Measurements from ENCODE around the gene ASXL1.

The ASXL1 gene

DNA sequence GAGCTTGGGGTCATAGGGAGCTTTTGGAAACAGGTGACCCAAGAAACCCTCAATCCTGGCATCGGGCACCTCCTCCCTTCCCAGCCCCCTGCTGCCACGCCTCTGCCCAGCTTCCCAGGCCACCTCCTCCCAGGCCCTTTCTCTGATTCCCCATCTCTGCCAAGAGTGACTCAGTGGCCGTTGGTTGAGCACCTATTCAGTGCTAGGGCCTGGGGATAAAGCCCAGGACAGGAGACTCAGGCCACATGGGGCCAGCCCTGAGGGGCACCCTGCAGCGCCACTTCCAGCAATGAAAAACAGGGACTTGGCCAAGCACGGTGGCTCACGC, 110.1 kb downstream of the ASXL1 start:
- DNase-seq = no peak

DNA sequence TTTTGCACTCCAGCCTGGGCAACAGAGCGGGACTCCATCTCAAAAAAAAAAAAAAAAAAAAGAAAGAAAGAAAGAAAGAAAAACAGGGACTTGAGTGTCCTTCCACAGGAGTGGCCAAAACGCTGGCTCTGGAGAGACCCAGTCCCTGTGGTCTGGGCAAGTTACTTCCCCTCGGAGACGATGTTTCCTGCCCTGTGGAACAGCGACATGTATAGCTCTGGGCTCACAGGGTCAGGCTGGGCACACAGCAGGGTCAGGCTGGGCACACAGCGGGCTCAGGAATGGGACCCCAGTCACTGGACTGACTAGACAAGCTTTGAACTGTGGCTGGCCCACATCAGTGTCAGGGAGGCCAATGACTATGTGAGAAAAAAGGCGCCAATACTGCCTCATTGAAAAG, 110.7 kb downstream of the ASXL1 start:
- DNase-seq = no peak

DNA sequence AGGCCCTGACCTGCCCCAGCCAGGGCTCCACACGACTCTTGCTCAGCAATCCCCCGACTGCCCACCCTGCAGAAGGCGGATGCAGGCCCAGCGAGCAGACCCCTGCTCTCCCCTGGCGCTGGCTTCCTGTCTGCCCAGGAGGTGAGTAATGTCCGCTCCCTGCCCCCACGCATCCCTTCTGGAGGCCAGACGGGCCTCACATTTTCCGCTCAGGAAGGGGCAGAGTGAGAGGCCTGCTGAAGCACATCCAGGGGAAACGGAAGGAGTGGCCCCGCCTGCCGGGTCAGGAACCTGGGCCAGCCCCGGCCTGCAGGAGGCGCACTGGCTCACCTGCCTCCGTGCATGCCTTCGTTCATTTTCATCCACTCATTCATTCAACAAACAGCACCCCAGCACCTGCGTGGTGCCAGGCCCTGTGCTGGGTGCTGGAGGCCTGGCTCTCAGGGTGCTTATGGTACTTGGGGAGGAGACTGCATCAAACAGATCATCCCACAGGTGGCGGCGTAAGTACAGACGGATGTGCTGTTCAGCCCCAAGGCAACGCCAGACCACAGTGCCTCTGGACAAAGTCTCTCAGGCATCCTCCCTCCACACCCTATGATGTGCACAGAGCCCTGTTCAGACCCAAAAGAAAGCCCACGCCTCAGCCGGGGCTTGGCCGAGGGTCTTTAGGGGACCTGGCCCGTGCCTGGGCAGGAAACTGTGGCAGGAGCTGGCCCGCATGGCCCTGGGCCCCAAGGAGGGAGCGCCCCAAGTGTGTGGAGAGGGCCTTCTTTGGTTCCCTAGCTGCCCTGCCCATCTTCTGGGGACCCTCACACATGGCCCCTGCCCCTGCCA, 112.1 kb downstream of the ASXL1 start:
- no peak for DNase-seq

DNA sequence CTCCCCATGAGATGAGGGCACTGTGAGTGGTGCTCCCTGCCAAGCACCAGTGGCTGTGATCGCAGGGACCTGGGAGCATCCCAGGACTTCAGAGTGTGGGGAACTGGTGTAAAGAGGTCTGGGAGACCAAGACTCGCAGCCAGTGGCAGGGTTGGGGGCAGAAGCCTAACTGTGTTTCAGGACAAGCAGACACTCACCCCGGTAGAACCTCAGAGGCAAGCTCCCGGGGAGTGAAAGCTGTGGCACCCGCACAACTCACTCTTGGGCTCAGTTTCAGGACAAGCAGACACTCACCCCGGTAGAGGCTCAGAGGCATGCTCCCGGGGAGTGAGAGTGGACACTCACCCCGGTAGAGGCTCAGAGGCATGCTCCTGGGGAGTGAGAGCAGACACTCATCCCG, 112.8 kb downstream of the ASXL1 start:
- DNase-seq = no peak

DNA sequence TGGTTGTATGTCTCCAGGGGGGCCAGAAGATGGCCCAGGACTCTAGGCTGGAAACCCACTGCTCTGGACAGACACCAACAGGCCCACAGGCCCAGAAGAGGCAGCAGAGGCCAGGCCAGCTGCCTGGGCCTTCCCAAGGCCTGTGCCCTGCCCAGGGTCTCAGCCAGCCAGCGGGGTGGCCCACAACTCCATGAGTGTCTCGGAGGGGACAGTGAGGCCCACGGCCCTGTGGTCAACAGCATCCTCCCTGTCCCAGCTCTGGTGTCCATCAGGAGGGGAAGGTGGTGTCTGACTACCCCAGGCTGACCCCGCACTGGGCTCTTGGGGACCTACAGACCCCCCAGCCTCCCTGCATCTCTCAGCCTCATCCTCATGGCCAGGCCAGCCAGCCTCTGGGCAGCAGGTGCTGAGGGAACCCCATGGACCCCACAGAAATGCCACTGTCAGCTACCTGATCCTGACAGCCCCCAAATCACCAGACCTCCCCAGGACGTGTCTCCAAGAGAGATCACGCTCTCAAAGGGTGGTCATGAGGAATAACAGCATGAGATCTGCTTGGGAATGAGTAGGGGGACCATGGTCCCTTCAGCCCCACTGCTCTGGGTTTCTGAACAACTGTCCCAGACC, 114.6 kb downstream of the ASXL1 start:
- no peak for DNase-seq

DNA sequence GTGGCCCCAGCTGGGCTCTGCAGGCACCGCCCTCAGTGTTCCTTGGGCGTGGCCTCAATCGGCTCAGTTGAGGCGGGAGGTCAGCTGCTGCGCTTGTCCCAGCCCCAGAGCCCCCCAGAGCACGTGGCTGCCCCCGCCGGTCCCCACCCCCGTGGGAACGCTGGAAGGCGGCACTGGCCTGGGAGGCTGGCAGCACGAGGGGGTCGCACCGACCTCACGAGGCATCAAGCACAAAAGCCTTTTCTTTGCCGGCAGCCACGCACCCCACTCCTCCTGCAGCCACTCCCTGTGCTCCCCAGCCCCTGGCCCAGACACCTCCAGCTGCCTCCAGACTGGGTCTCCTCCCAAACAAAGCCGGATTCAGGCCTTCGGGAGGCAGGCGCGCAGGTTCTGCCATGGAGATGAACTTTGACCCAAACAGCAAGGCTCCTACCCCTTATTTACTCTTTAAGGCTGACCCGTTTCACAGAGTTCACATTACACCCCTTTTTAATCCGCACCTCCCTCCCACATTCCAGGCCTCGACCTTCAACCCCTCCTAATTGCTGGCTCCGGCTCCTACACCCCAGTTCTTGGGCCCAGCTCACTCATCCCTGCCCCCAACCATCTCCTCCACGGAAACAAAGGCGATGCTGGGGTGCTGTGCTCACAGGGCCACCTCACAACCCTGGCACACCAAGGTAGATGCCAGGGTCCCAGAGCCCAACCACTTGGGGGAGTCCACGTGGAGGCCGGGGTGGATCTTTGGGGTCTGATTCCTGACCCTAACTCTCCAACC, 115.3 kb downstream of the ASXL1 start:
- DNase-seq = no peak

DNA sequence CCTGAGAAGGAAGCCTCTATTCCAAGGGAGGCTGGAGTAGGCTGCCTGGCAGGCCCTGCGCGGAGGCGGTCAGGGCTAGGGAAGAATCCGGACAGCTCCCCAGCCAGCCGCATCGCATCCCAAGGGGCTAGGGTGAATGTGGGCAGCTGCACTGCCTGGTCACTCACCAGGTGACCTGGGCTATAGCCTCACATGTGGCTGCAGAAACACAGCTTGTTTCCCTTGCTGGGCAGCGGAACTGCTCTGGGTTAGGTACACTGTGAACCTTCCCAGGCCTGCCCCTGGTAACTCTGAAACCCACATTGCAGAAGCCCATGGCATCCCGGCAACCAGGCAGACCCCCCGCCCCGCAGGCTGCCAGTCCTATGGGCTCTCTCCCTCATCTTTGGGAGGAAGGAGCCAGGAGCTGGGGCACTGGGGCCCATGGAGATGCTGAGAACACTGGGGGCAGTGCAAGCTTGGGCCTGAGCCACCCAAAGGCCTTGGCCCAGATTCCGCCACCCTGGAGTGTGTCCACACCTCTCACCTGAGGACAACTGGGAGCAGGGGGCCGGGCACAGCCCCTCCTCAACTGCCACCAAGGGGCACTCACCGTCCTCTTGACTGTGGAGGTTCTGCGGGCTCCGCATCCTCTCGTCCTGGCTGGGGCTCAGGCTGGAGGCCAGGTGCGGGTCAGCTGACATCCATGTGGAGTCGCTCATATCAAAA, 116.0 kb downstream of the ASXL1 start:
- DNase-seq = no peak

DNA sequence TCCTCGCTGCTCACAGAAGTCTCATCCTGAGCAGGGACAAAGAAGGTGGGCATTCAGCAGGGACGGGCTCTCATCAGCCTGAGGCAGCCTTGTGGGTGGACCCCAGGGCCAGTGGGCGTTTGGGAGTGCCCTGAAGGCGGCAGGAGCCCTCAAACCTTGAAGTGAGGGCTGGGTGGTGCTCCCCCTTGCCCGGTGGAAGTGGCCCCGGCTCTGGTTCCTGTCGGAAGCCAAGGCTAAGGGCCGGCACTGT, 116.5 kb downstream of the ASXL1 start:
- DNase-seq = no peak

DNA sequence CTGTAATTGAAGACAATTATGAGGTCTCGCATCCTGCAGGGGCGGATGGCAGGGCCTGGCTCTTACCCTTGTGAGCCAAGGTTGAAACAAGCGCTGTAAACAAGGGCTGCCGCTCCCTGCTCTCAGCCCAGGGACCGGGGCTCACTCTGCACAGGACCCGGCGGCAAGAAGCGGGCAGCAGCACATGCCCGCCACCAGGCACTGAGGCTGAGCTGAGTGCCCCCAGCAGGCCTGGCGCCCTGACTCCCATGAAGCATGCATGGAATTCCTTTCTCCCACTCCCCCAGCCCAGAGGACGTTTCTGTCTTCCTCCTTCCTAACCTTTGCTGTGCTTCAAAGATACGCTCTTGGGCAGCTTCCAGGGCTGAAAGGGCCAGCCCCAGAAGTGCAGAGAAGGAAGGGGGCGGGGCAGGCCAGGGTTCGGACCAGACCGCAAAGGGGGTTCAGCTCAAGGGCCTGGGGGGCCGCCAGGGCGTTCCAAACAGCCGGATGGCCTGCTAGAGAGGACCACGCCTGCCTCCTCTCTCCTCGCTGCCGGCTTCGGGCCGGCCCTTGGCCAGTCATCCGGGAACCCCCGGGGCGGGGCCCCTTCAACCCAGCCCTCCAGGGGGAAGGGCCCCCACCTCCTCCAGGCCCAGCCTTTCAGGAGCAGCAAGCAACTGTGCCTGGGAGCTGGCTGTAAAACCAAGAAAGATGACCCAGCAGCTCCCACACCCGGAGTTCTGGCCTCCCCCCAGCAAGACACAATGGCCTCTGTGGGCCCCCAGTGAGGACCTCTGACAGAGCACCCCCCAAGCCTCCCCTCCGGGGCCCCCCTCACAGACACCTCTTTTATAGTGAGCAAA, 117.1 kb downstream of the ASXL1 start:
- DNase-seq = no peak

DNA sequence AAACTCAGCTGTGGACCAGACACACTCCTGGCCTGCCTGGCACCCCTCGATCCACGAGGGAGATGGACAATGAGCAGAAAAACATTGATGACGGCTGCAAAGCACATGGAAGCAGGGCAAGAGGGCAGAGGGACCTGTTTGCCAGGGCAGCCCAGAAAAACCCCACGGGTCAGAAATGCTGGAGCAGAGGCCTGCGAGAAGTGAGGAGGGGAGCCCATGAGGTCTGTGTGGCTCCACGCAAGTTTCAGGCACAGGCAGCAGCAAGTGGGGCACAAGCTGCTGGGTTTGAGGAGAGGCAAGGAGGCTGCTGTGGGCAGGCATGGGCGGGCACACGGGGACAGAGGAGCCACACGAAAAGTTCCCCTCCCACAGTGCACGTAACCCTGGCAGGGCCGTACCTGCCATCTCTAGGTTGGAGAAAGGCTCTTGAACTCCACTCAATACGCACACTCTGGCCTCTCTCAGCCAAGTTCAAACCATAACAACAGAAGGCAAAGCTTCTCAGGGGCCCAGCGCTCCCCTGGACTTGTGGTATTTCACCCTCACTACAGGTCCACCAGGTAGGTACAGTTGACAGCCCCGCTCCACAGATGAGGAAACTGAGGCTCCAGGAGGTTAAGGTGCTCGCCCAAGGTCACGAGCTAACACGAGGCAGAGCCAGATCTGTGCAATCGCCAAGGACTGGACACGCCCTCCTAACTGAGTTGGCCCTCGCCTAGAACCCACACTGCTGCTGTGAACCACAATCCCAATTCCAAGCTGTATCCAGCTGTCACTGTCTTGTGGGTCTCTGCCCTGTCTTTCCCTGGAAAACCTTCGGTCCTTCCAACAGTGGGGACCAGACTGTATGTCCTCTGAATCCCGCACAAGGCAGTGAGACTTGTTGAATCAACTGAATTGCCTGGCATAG, 118.8 kb downstream of the ASXL1 start:
- DNase-seq = no peak

DNA sequence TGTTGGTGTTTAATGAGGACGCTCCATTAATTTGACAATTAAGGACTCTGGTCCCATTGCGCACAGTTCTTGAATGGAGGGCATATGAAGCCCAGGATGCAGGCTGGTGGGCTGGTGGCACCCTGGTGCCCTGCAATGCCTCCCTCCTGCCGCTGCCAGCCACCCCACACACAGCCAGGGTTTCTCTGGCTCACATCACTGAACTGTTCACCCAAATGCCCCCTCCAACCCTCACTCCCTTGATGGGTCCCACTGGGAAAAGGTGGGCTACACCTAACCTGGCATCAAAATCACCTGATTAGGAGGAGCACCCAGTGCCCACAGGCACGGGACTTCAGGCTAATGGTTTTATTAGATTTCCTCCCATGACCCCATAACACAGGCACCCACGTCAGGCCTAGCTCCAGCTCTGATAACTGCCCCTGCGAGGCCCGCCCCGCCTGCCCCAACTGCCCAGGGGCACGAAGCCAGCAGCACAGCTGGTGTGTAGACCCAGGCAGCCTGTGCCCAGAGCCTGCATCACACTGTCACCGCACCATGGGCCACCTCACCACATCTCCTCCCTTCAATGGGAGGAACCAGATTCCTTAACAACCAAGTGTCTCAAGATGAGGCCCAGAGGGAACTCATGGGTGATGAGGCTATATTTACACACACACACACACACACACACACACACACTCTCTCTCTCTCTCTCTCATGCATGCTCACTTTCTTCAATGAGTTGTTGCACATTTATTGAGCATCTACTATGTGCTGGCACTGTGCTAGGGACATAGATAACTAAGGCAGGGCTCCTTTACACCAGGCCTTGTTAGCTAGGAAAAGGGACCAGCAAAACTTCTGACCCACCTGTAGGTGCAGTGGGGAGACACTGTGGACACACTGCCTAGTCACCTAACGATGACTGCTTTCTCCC, 119.7 kb downstream of the ASXL1 start:
- DNase-seq = no peak

DNA sequence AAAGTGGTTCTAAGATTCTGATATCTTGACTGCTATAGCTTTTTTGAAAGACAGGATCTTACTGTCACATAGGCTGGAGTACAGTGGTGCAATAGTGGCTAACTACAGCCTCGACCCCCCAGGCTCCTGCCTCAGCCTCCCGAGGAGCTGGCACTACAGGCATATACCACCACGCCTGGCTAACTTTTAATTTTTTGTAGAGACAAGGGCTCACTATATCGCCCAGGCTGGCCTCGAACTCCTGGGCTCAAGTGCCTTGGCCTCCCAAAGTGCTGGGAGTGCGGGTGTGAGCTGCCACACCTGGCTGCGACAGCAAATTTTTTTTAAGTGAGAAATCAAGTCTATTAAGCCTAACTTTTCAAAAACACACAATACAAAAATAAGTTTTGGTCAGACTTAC, 120.4 kb downstream of the ASXL1 start:
- DNase-seq = no peak

DNA sequence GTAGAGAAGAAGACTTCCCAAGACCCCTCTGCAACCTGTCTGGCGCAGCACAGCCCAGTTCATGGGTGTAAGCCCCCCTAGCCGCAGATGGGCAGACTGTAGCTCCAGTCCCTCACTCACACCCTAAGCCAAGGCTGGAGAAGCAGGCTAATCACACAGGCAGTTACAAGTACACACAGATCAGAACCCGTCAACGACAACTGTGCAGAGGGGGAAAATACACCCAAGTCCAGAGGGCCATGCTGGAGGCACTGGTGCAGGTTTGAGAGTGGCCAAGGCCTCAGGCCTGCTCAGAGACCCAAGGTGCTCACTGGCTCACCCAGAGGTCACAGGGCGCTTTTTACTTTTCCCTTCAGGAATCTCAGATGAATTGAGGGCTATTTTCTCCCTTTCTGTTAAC, 120.9 kb downstream of the ASXL1 start:
- no peak for DNase-seq

DNA sequence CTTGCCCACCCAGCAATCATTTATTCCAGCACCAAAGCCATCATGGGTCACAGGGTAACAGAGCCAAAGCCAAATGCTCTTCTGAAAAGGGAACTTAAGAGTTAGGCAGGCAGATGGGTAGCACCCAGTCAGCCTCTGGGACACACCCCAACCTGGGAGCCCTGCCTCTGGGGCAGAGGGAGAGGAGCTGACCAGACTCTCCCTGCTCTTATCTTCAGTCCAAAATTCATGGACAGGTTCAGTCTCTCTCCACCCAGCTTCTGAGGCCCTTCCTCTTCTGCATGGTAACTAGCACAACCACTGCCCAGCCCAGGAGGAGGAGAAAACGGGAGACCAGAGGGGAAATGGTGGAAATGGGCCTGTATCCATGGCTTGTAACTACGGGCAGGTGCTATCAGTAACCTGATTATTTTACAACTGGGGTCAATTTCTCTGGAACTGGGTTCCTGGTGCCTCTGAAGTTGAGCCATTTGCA, 121.6 kb downstream of the ASXL1 start:
- no peak for DNase-seq

DNA sequence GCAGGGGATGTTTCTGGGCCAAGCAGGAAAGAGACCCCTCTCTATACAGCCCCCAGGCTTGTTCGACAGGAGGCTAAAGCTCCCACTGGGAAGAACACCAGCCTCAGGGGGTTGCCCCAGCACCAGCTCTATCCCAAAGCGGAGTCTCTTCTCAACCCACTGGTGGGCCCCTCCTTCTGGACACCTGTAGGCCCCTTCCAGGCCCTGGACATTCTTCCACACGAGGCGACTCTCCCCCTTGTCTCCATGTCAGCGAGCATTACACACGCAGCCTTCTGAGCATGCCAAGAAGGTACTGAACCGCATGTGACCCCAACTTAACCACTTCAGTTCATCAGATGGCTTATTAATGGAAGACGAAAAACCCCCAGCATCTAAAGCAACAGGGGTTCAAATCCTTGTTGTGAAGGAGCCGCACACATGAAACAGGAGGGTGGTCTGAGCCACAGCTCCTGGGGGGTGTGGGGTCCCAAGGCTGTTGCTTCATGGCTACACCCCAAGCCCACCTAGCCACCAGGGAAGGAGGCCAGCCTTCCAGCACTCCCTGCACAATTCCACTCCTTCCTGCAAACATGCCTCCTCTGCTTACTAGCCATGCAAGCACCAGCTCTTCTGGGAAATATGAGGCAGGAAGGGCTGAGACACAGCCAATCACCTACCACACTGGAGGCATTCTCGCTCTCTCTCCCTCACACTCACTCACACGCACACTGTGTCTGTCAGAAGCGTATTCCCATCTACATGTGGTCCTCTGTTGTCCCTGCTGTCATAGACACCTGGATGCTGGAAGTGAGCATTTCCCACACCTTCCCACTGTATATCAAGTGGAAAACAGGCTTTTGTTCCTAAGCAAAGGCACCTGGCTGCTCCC, 122.5 kb downstream of the ASXL1 start:
- DNase-seq = no peak

DNA sequence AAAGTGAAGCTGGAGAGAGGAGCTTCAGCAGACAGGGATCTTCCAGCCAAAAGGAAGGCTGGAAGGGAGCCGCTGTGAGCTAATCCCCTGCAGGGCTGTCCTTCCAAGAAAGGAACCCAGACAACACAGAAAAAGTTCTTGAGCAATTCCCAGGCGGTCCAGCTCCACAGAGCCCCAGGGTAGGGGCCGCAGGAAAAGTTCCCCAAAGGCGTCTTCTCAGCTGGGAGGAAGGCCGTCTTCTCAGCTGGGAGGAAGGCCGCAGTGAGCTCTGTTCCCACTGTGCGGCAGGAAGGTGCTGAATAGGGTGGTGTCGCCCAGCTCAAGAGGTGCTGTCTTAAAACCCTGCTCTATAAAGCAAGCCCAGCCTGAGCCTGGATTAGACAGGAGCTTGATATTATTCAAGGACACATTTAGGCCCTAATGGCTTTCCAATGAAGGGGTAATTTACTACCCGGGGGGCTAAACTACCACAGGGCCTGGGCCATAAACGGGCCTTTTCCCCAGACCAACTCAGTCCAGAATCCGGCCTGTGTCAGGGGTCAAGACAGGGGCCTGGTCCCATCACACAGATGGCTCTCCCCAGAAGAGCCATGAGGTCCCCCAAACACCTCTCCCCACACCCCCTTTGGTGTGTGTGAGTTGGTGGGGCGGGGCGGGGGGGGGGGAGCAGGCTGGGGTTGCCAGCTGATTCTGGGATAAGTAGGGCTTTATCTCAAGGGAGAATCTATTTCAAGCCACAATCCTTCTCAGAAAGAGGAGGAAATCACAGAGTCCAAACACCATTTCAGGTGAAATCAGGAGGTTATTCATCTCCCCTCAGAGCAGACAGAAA, 123.4 kb downstream of the ASXL1 start:
- DNase-seq = no peak

DNA sequence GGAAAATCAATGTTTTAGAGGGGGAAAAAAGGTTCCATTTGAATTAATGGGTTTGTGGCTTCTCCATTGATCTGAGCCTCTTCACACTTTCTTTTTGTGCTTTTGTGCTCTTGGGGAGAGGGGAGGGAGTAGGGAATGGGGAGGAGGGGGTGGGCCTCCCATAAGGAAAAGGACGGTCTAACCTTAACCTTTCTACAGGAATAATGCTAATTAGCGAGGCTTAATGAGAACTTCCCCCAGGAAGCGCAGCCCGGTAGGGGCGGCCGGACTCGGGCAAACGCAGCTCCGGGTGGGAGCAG, 124.0 kb downstream of the ASXL1 start:
- no peak for DNase-seq

DNA sequence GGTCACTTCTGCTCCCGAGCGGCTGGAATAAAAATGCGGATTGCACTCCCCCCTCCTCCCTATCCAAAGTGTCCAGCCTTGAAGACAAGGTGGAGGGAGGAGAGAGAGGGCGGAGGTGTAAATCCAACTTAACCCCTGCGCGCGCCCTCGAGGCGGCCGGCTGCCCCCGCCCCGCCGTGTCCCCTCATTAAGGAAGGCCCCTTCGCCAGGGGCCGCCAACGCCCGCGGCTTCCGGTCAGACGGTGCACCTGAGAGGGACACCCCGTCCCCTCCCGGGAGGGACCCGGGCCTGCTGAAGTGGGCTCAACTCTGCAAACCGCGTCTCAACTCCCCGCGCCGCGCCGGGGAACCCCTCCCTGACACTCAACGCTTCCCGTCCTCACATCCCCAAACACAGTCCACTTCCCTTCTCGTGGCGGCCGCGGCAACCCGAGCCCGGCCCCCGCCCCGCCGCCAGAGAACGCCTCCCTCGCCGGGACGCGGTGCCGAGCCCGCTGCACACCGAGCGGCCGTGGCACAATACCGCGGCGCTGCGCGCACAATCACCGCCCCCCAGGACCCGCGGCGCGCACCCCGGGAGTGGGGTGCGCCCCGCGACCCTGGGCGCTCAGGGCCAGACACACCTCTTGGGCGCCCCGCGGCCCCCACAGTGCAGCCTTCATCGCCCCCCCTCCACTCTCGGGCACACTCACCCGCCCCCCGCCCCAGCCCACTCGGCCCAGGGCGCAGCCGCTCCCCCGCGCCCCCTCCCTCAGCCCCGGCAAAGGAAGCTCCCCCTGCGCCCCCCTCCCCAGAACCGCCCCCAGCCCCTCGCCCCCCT, 124.5 kb downstream of the ASXL1 start:
- DNase-seq = peak; percentile 15

Data from activated CD4-positive, alpha-beta T cell treated with anti-CD3 and anti-CD28 coated beads, Interleukin-10, Interleukin-2, amounts not matched to agents 100 ng/mL and 50 ng/mL, durations not matched to agents 16 hours and 8 hours (primary cell).